Measurements from ENCODE around the gene SECISBP2. TPM values are rescaled to one million over a fixed set of nuclear protein-coding genes. Genes with fewer than 3 reads are reported as not detected.
"Not testable (repeated sequence)": the region's sequence is repeated elsewhere in the genome, so short reads cannot be mapped to it uniquely, and the experiment has no call there.

The SECISBP2 gene
- total and polyA plus RNA-seq, 4 donors, result 14.2 to 37.7 (median 24.3) TPM

DNA sequence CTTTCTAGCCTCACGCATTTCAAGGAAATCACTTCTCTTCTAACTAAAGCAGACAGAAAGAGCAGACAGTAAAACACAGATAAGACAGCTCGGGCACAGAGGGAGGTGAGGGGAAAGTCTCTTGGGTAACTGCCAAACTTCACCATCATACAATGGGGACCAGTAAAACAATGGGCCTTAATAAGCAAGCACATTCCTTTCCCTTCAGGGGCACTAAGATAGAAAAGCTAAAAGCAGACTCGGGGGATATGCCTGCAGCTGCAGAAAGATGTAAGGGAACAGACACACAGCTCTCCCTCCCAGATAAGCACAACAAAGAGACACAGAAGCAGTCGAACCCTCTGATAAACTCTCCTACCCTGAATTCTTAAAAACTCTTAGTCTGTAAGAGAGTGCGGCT is 22.9 kb upstream of the SECISBP2 start:
- H3K36me3 ChIP-seq (ENCODE audit: control insufficient read depth in 4 of 4, insufficient read depth in 3 of 4, low read depth in 1 of 4, low read length in 3 of 4), result no peaks in the 10 kb centered on the region
- H3K4me3 ChIP-seq (ENCODE audit: low read depth in 1 of 3, low read length in 3 of 3), result no peak overlapping the region
- H3K9me3 ChIP-seq (ENCODE audit: control insufficient read depth in 4 of 4, low read length in 3 of 4), result no peaks in the 10 kb centered on the region
- H3K27ac ChIP-seq (ENCODE audit: low read depth in 1 of 2, low read length in 2 of 2), result no peak overlapping the region
- no peaks in the 10 kb centered on the region for H3K4me1 ChIP-seq (ENCODE audit: control insufficient read depth in 4 of 4, insufficient read depth in 4 of 4, low read length in 3 of 4)
- DNase-seq (ENCODE audit: low spot score), result no peak
- TF ChIP-seq GABPA (IDR thresholded peaks at IDR 0.05 in 1 of 2, conservative IDR thresholded peaks at IDR 0.05 in 1 of 2) (no peak), HNF4A (conservative IDR thresholded peaks at IDR 0.05) (no peak)
- H3K27me3 ChIP-seq (ENCODE audit: control insufficient read depth in 4 of 4, insufficient read depth in 4 of 4, low read length in 3 of 4), result no peaks in the 10 kb centered on the region
- 75% methylated on average over 5 of the region's 5 CpGs for whole genome bisulfite sequencing
- H3K9ac ChIP-seq (ENCODE audit: low read depth in 1 of 2, low read length in 2 of 2), result no peak overlapping the region

- H3K9ac ChIP-seq (ENCODE audit: low read depth in 1 of 2, low read length in 2 of 2); H3K4me3 ChIP-seq (ENCODE audit: low read depth in 1 of 3, low read length in 3 of 3); DNase-seq (ENCODE audit: low spot score); H3K36me3 ChIP-seq (ENCODE audit: control insufficient read depth in 4 of 4, insufficient read depth in 3 of 4, low read depth in 1 of 4, low read length in 3 of 4); H3K9me3 ChIP-seq (ENCODE audit: control insufficient read depth in 4 of 4, low read length in 3 of 4); H3K27ac ChIP-seq (ENCODE audit: low read depth in 1 of 2, low read length in 2 of 2); H3K27me3 ChIP-seq (ENCODE audit: control insufficient read depth in 4 of 4, insufficient read depth in 4 of 4, low read length in 3 of 4); H3K4me1 ChIP-seq (ENCODE audit: control insufficient read depth in 4 of 4, insufficient read depth in 4 of 4, low read length in 3 of 4): not testable (repeated sequence)
- 87% methylated on average over 2 of the region's 2 CpGs for WGBS
Observed at GRCh38 chr9:89301996-89302395, 16.3 kb upstream of the SECISBP2 start.

DNA sequence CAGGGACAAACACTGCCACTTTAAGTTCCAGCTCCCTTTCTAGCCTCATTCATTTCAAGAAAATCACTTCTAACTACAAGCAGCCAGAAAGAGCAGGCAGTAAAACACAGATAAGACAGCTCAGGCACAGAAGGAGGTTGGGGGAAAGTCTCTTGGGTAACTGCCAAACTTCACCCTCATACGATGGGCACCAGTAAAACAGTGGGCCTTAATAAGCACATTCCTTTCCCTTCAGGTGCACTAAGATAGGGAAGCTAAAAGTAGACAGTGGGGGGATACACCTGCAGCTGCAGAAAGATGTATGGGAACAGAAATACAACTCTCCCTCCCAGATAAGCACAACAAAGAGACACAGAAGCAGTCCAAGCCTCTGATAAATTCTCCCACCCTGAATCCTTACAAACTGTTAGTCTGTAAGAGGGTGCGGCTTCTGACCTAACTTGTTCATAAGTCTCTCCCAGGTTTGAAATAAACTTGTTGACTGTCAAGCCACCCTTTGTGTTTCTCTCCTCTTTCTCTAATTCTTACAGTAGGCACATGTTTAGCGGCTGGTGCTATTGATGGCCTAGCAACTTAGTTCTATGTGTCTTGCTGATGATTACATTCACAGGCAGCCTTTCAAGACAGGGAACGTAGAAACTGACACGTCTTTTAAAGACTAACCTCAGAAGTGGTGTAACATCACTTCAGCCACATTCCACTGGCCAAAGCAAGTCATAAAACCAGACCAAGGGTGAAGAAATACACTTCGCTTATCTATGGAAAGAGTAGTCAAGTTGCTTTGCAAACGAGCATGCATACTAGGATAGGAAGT is 14.1 kb upstream of the SECISBP2 start:
- H3K27ac ChIP-seq (ENCODE audit: low read depth in 1 of 2, low read length in 2 of 2), result no peak overlapping the region
- DNase-seq (ENCODE audit: low spot score), result no peak
- TF ChIP-seq GABPA (IDR thresholded peaks at IDR 0.05 in 1 of 2, conservative IDR thresholded peaks at IDR 0.05 in 1 of 2), result no peak
- TF ChIP-seq, protein P1, sequence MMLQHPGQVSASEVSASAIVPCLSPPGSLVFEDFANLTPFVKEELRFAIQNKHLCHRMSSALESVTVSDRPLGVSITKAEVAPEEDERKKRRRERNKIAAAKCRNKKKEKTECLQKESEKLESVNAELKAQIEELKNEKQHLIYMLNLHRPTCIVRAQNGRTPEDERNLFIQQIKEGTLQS (IDR thresholded peaks at IDR 0.05), result no peak
- TF ChIP-seq YY1 (IDR thresholded peaks at IDR 0.05), result no peak
- no peak for TF ChIP-seq RAD21 (IDR thresholded peaks at IDR 0.05)
- TF ChIP-seq MAX (IDR thresholded peaks at IDR 0.05), result no peak
- no peak for TF ChIP-seq CTCF (IDR thresholded peaks at IDR 0.05; ENCODE audit: low read depth, low read length, missing input control)
- TF ChIP-seq FOXA1 (IDR thresholded peaks at IDR 0.05), result no peak
- no peak for TF ChIP-seq TAF1 (conservative IDR thresholded peaks at IDR 0.05)
- TF ChIP-seq HNF4G (IDR thresholded peaks at IDR 0.05), result no peak
- TF ChIP-seq NR2F2 (IDR thresholded peaks at IDR 0.05), result no peak
- no peak overlapping the region for H3K9ac ChIP-seq (ENCODE audit: low read depth in 1 of 2, low read length in 2 of 2)
- no peaks in the 10 kb centered on the region for H3K4me1 ChIP-seq (ENCODE audit: control insufficient read depth in 4 of 4, insufficient read depth in 4 of 4, low read length in 3 of 4)
- H3K36me3 ChIP-seq (ENCODE audit: control insufficient read depth in 4 of 4, insufficient read depth in 3 of 4, low read depth in 1 of 4, low read length in 3 of 4), result peaks cover 0 to 5% (median under 1%) of the 10 kb centered on the region in 4 donors
- H3K27me3 ChIP-seq (ENCODE audit: control insufficient read depth in 4 of 4, insufficient read depth in 4 of 4, low read length in 3 of 4), result no peaks in the 10 kb centered on the region
- no peak overlapping the region for H3K4me3 ChIP-seq (ENCODE audit: low read depth in 1 of 3, low read length in 3 of 3)
- WGBS, result 90% methylated on average over 7 of the region's 7 CpGs
- H3K9me3 ChIP-seq (ENCODE audit: control insufficient read depth in 4 of 4, low read length in 3 of 4), result no peaks in the 10 kb centered on the region

All from liver (tissue), 9 donors.